Measurements from ENCODE around the gene USP32.

USP32 gene

GRCh38 chr17:60145006-60145935 lies 246.7 kb downstream of the USP32 start:
- TF ChIP-seq CTCF (IDR thresholded peaks at IDR 0.05; ENCODE audit: borderline replicate concordance, insufficient read depth, low read depth, low read length), result no peak
- H3K4me3 ChIP-seq (ENCODE audit: low read depth, low read length), result no peak overlapping the region

DNA sequence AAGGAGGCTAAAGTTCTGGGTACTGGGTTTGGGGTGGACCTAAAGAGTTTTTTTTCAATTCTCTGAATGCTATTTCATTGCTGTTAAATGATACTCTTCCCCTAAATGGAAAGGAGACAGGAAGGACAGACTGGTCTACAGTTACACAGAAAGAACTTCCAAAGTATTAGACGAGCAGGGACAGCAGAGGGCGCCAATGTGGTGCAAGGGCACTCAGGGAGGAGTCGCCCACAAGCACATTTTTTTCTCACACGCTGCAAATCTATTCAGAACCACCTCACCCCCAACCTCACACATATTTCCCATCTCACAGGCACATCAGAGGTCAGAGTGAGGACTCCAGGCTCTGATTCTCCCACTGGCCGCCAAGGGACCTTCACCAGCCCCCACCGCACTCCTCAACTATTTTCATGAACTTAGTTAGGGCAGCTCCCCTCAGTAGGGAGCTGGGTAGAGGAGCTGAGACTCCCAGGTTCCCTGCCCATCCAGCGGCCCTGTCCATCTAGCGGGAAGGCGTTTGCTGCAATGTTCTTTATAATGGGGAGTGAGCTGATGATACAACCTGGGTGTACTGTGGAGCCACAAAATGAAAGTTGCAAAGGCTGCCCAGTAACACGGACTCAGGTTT lies 248.9 kb downstream of the USP32 start:
- no peak overlapping the region for H3K4me3 ChIP-seq (ENCODE audit: low read depth, low read length)

DNA sequence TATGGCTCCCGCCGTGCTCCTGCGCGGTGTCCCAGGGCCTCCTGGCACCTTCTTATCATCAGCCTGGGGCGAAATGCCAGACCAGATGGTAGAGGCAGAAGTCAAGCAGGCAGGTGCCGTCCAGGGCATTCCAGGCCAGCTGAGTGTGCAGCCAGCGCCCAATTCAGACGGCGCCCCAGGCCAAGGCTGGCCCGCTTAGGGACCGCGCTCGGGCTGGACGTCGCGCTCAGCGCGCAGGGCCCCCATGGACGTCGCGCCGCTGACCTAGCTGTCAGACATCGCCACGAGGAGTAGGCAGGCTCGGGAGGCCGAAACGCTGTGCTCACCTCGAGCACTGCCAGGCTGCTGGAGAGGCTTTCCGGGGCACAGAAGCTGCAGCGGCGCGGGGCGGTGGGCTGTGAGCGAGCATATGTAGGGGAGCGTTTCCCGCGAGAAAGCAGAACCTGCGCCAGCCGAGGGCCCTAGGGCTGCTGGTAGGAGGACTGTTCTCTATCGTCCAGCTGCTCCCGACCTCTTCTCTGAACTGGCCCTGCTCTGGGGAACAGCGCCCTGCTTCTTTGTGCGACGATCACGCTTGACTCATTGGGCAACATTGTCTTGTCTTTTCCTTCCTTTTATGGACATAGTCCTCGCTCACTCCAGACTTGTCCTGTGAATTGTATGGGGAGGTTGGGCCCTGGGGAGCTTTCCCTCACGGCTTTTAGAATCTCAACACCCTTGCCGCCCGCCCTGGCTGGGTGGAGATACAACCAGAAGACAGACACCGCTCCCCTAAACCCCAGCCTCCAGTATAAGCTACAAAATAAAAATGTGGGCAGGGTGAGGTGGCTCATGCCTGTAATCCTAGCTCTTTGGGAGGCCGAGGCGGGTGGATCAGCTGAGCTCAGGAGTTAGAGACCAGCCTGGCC lies 250.6 kb downstream of the USP32 start:
- no peak for TF ChIP-seq CTCF (IDR thresholded peaks at IDR 0.05; ENCODE audit: borderline replicate concordance, insufficient read depth, low read depth, low read length)
- H3K4me3 ChIP-seq (ENCODE audit: low read depth, low read length), result no peak overlapping the region

More for the DNA sequence above, 248.9 kb downstream of the USP32 start:
- TF ChIP-seq CTCF (IDR thresholded peaks at IDR 0.05; ENCODE audit: borderline replicate concordance, insufficient read depth, low read depth, low read length), result peak; percentile 77

DNA sequence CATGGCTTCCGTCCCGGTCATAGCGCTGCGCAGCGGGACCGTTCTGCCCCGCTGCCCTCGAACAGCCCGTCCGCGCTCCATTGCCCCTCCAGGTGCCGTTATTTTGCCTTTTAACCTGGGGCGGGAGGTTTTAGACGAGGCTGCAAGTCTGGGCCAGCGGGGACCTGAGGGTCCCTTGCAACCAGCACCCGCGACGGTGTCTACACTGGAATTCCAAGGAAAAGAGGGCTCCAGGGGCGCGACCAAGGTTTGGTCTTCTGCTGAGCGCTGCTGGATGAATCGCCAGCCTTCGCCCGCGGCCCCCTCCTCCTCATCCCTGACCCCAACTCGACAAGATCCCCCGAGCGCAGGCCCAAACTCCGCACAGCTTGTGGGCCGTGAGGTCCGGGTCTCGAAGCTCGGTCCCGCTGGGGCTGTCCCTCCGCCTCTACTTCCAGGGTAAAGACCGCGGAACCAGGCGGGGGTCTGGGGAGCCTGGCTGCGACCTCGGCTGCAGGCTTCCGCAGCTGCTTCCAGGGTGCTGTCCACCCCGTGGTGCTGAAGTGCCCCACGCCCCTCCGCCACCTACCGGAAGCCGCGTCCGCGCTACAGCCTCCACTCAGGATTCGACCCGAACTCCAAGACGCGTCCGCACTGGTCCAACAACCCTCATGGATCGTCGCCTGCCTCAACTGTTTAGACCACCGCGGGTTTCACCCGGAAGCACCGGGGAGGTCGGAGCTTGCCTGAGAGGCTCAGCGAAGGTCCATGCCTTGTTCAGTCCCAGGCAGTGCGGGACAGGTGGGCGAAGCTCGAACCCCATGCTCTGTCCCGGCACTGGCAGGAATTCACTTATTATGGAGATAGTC lies 252.3 kb downstream of the USP32 start:
- TF ChIP-seq CTCF (IDR thresholded peaks at IDR 0.05; ENCODE audit: borderline replicate concordance, insufficient read depth, low read depth, low read length), result peak; percentile 40; the same call in 1 of the 2 replicates
- no peak overlapping the region for H3K4me3 ChIP-seq (ENCODE audit: low read depth, low read length)

DNA sequence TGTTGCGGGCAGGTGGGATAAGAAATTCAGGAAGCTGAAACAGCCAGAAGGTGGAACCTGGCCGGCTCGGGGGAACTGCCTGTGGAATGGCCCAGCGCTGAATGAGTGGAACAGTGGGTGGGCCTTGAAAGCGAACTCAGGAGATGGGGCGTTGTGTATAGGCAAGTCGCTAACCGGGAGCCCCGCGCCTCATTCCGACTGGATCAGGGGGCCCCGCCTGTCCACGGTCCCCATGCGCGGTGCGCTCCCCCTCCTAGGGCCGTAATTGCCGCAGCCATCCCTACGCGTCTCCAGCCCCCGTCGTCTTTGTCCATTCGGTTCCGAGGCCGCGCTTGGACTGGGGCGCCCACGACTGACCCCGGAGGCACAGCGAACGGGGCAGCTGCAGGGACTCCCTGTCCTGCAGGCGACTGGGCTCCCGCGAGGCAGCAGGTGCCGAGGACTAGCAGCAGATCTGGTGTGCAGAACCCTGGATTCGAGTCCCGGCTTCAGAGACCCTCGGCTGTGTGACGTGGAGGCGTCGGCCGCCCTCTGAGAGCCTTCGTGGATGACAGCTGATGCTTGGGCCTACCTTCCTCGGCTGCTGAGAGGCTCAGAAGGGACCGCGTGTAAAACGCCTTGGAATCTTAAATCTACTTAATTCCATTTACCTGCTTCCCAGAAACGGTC lies 253.0 kb downstream of the USP32 start:
- TF ChIP-seq CTCF (IDR thresholded peaks at IDR 0.05; ENCODE audit: borderline replicate concordance, insufficient read depth, low read depth, low read length), result no peak
- H3K4me3 ChIP-seq (ENCODE audit: low read depth, low read length), result no peak overlapping the region

DNA sequence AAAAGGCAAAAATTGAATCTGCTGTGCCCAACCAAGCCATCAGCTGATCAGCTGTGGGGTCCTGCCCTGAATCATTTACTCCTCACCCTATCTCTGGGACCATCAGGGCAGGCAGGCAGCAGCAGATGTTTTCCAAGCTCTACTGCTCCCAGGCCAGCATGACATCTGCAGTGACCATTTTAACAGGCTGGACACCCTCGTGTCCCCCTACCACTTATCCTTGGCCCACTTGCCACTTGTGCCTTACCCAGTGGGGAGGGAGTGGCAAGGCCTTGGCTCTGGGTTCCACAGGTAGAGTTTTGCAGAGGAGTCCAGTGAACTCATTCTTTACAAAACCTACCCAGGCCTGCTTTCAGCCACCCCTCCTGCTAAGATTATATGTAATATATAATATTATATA lies 254.2 kb downstream of the USP32 start:
- H3K4me3 ChIP-seq (ENCODE audit: low read depth, low read length), result no peak overlapping the region
- TF ChIP-seq CTCF (IDR thresholded peaks at IDR 0.05; ENCODE audit: borderline replicate concordance, insufficient read depth, low read depth, low read length), result no peak
